Thoracic aorta (tissue), 2 donors: ENCODE data around the gene SLC5A4. TPM values are rescaled to one million over a fixed set of nuclear protein-coding genes. Genes with fewer than 3 reads are reported as not detected.
"Not testable (repeated sequence)": the region's sequence is repeated elsewhere in the genome, so short reads cannot be mapped to it uniquely, and the experiment has no call there.

ENCODE experiments used
- ATAC-seq: fragments of 150-250 bp; one replicate; pipeline ENCODE4 v1.8.0; 2017; ENCODE audit warnings: low read depth; ENCODE audit not compliant: insufficient number of reproducible peaks, low FRiP score
- DNase-seq: peaks from one replicate; pipeline ENCODE4 v3.0.0-alpha.2; 2020; ENCODE audit warnings: low spot score
- H3K27ac ChIP-seq, 2 donors: fragments of 200-600 bp; sonication (generic); 1 replicate in 1 of 2; 2 replicates in 1 of 2; pipeline ENCODE4 v1.5.1; 2016; ENCODE audit warnings: mild to moderate bottlenecking in 2 of 2, moderate library complexity in 2 of 2
- H3K27me3 ChIP-seq: fragments of 200-600 bp; sonication (generic); replicated peaks from 2 replicates; pipeline ENCODE4 v1.6.0; 2016; ENCODE audit warnings: mild to moderate bottlenecking; ENCODE audit not compliant: insufficient read depth
- H3K36me3 ChIP-seq: fragments of 200-600 bp; sonication (generic); one replicate; pipeline ENCODE4 v1.5.1; 2016
- H3K4me1 ChIP-seq, 2 donors: fragments of 200-600 bp; sonication (generic); 1 replicate in 1 of 2; 2 replicates in 1 of 2; pipeline versions ENCODE4 v1.5.1 to v1.6.0; 2016; ENCODE audit warnings: low read depth in 2 of 2, mild to moderate bottlenecking in 1 of 2; ENCODE audit not compliant: control insufficient read depth in 1 of 2
- H3K4me3 ChIP-seq: fragments of 200-600 bp; sonication (generic); 2 replicates; pipeline ENCODE4 v1.5.1; 2016; ENCODE audit warnings: mild to moderate bottlenecking
- H3K9me3 ChIP-seq: fragments of 200-600 bp; sonication (generic); 2 replicates; pipeline ENCODE4 v1.5.1; 2016
- total RNA-seq, 2 donors: library from RNA; depleted of rRNA; stranded (reverse); fragments of >200 nt; gene quantifications; one replicate each; pipeline versions ENCODE4 v1.1.0 to v1.2.3, GENCODE V29; 2016
- TF ChIP-seq, protein P1 (sequence below): fragments of 200-600 bp; sonication (generic); IDR thresholded peaks from one replicate; pipeline ENCODE4 v1.5.1; 2019; ENCODE audit warnings: antibody characterized with exemption

SLC5A4 gene
- total RNA-seq: 1 to 10 TPM in 1 of 2 donors, under 1 TPM in 1; 0.49 to 1.2 TPM

- Histone ChIP-seq H3K27me3 (no peaks in the 10 kb centered on the region), H3K4me3 (no peak within 1 kb of the TSS), H3K27ac (no peak within 1 kb of the TSS), H3K4me1 (no peaks in the 10 kb centered on the region), H3K9me3 (no peaks in the 10 kb centered on the region), H3K36me3 (no peaks in the 10 kb centered on the region)
- TF ChIP-seq, protein P1, sequence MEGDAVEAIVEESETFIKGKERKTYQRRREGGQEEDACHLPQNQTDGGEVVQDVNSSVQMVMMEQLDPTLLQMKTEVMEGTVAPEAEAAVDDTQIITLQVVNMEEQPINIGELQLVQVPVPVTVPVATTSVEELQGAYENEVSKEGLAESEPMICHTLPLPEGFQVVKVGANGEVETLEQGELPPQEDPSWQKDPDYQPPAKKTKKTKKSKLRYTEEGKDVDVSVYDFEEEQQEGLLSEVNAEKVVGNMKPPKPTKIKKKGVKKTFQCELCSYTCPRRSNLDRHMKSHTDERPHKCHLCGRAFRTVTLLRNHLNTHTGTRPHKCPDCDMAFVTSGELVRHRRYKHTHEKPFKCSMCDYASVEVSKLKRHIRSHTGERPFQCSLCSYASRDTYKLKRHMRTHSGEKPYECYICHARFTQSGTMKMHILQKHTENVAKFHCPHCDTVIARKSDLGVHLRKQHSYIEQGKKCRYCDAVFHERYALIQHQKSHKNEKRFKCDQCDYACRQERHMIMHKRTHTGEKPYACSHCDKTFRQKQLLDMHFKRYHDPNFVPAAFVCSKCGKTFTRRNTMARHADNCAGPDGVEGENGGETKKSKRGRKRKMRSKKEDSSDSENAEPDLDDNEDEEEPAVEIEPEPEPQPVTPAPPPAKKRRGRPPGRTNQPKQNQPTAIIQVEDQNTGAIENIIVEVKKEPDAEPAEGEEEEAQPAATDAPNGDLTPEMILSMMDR: no peak
- no peak for DNase-seq
- ATAC-seq: no peak
Measured at GRCh38 chr22:32255217-32255616, at the start of gene SLC5A4. Gene SLC5A4 (minus strand): TSS chr22:32255347. CDS start chr22:32255329, 18 bp downstream.

DNA sequence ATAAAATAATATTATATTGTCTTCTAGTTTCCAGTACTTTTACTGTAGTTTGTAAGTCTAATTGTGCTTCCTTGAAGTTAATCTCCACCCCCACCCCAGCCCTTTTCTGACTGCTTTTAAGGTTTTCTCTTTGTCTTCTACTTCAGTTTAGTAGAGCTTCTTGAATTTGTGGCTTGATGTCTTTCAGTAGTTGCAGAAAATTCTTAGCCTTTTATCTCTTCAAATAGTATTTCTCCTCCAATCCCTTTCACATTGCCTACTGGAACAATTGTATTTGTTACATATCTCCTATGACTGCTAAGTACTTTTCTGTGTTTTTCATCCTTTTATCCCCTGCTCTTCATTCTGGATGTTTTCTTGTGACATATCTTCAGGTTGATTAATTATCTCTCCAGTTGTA is 38.8 kb upstream of the SLC5A4 start:
- ATAC-seq, H3K4me3 ChIP-seq, H3K9me3 ChIP-seq, H3K36me3 ChIP-seq, H3K4me1 ChIP-seq, H3K27me3 ChIP-seq, DNase-seq, H3K27ac ChIP-seq: not testable (repeated sequence)

DNA sequence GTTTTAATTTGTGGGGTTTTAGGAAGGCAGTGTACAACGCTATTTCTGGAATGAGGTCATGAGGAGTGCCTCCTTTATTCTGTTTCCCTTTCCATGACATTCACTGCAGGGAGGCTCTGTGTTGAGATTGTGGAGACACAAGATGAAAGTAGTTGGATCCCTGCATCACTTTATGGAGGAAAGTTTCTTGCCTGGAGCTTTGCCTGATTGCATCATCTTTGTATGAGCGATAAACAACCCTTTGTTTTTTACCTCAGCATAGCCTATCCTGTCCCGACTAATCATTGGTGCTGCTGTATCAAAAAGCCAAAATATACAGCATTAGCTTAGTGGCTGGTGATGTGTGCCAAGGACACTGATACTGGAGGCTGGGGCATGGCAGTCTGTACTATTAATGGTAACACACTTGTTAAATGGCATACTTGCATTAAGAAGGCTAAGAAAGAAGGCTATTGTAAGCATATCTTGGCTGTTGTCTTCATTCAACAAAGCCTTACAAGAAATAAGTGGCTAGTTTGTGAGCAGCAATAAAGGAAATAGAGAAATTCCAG is 31.2 kb upstream of the SLC5A4 start:
- DNase-seq (no peak), ATAC-seq (no peak)
- H3K9me3 ChIP-seq: no peaks in the 10 kb centered on the region
- TF ChIP-seq, protein P1: no peak
- no peaks in the 10 kb centered on the region for H3K27me3 ChIP-seq
- H3K27ac ChIP-seq: no peak overlapping the region
- no peaks in the 10 kb centered on the region for H3K36me3 ChIP-seq
- no peaks in the 10 kb centered on the region for H3K4me1 ChIP-seq
- H3K4me3 ChIP-seq: no peak overlapping the region

DNA sequence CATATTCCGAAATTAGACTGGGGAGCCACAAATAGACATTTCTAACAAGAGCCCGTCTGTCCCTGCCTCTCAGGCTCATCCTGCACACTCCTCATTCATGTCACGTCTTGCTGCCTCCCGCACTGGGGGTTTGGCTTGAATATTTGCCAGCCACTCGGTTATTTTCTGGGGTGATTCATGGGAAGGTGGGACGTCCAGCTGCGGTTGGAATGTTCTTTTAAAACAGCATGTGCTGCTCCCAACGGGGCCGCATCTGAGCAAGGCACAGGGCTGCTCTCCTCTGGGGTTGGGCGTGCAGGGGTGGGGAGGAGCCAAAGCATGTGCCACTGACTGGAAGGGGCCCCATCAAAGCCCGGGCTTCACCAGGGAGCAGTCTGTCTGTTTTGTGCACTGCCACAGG is 25.9 kb upstream of the SLC5A4 start:
- Histone ChIP-seq H3K27ac (no peak overlapping the region), H3K36me3 (no peaks in the 10 kb centered on the region), H3K9me3 (no peaks in the 10 kb centered on the region), H3K27me3 (no peaks in the 10 kb centered on the region), H3K4me1 (no peaks in the 10 kb centered on the region), H3K4me3 (no peak overlapping the region)
- ATAC-seq (no peak), DNase-seq (no peak)
- TF ChIP-seq, protein P1: no peak

DNA sequence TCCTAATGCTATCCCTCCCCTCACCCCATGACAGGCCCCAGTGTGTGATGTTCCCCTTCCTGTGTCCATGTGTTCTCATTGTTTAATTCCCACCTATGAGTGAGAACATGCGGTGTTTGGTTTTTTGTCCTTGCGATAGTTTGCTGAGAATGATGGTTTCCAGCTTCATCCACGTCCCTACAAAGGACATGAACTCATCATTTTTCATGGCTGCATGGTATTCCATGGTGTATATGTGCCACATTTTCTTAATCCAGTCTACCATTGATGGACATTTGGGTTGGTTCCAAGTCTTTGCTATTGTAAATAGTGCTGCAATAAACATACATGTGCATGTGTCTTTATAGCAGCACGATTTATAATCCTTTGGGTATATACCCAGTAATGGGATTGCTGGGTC is 20.2 kb upstream of the SLC5A4 start:
- ATAC-seq, H3K4me3 ChIP-seq, H3K4me1 ChIP-seq, H3K27me3 ChIP-seq, H3K9me3 ChIP-seq, H3K36me3 ChIP-seq, H3K27ac ChIP-seq, DNase-seq: not testable (repeated sequence)

DNA sequence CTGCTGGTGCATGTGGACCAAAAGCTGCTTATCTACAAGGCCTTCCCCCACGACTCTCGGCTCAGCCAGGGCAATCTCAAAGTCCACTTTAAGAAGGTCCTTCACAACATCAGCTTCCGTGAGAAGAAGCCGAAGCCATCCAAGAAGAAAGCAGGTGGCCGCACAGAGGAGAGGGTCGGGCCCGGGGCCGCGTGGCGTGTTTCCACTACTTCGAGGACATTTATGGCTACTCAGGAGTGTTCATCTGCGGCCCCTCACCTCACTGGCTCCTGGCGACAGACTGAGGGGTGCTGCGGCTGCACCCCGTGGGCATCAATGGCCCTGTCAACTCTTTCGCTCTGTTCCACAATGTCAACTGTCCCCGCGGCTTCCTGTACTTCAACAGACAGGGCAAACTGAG is 16.2 kb upstream of the SLC5A4 start:
- no peak overlapping the region for H3K4me3 ChIP-seq
- H3K4me1 ChIP-seq: no peaks in the 10 kb centered on the region
- H3K27ac ChIP-seq: no peak overlapping the region
- DNase-seq: no peak
- no peaks in the 10 kb centered on the region for H3K27me3 ChIP-seq
- no peaks in the 10 kb centered on the region for H3K9me3 ChIP-seq
- ATAC-seq: no peak
- no peaks in the 10 kb centered on the region for H3K36me3 ChIP-seq
- TF ChIP-seq, protein P1: no peak
